Stimulated activated CD4-positive, alpha-beta T cell treated with anti-CD3 and anti-CD28 coated beads, Interleukin-1b, Interleukin-23, amount 100 ng/mL, for 48 hours (primary cell): ENCODE data around the gene PLCXD1.
"Not testable (repeated sequence)": the region's sequence is repeated elsewhere in the genome, so short reads cannot be mapped to it uniquely, and the experiment has no call there.

Source experiments
- DNase-seq: peaks from one replicate; pipeline ENCODE4 v3.0.0-alpha.2; 2020

Gene PLCXD1

DNA sequence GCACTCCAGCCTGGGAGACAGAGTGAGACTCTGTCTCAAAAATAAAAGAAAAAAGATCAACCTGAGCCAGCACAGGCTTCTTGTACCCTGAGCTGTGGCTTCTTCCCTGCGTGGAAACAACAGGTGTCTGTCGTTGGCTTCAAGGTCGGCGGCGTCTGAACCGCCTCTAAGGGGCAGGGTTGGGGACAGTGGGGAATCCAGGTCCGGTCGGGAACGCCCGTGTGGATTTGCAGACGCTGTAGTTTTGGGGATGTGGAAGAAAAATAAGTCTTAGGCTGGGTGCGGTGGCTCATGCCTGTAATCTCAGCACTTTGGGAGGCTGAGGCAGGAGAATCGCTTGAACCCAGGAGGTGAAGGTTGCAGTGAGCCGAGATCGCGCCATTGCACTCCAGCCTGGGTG is 17.2 kb upstream of the PLCXD1 start:
- DNase-seq, result not testable (repeated sequence)

DNA sequence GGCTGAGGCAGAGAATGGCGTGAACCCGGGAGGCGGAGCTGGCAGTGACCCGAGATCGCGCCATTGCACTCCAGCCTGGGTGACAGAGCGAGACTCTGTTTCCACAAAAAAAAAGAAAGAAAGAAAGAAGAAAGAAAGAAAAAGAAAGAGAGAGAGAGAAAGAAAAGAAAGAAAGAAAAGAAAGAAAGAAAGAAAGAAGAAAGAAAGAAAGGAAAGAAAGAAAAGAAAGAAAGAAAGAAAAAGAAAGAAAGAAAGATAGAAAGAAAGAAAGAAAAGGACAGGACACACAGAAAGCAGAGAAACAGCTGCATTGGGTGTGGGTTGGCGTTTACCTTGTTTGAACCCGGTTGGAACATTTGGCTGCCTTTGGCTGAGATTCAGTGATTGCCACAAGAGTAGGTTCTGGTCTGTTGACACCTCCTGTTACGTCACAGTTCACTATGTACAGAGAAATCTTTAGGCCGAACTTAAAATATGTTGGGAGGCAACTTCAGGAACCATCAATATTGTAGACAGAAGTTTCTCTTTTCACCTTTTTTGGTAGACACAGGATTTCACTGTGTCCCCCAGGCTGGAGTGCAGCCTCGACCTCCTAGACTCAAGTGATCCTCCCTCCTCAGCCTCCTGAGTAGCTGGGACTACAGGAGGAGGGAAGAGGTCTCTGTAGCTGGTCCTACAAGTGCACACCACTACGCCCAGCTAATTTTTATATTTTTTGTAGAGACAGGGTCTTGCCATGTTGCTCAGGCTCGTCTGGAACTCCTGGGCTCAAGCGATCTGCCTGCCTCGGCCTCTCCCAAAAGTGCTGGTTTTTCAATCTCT is 16.3 kb upstream of the PLCXD1 start:
- DNase-seq, result no peak

DNA sequence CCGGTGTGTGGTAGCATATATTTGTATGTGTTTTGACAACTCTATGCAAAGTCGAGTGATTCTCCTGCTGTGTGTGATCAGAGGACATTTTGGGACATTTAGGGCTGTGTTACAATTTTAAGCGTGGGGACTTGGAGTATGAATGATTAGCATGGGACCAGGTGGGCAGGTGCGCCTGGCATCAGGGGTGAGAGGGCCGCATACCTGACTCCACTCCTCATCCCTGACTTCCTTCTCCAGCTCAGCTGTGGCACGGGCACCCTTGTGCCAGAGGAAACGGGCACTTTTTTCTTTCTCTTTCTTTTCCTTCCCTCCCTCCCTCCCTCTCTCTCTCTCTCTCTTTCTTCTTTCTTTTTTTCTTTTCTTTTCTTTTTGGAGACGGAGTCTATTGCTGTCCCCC is 15.7 kb upstream of the PLCXD1 start:
- DNase-seq, result no peak

DNA sequence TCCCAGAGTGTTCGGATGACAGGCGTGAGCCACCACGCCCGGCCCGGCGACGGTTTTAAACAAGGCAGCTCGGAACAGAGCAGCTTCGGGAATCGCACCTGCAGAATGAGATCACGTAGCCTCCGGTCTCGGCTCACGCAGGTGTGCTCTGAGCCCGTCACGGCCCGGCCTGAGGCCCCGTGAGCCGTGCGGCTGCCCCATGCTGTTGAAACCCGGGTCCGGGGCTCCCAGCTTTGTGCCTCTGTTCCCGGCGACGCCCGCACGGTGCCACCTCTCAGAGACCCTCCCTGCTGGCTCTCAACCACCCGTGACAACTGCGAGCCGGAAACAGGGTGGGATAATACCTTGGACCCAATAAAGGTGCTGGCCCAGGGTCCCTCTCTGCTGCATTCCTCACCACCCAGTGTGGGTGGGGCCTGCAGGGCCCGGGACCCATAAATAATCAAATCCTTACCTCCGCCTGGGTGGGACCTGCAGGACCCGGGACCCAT is 13.4 kb upstream of the PLCXD1 start:
- DNase-seq, result no peak

DNA sequence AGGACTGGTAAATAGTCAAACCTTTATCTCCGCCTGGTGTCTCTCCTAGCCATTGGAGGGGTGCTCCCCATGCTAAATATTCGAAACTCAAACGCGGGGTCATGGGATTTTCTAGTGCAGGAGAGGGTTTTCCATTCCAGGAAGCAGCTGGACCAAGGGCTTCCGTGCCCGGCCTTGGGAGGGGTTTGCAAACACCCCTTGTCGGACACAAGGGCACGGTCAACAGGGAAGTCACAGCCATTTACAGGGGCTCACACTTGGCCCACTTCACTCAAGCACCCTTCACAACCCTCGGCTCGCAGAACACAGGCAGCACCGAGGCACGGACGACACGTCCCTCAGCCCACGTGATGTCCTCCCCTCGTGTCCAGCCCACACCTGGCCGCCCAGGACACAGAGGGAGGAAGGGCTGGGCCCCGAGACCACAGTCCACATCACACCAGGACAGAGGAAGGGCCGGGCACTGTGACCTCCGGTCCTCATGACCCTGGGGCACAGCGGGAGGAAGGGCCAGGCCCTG is 10.3 kb upstream of the PLCXD1 start:
- no peak for DNase-seq

DNA sequence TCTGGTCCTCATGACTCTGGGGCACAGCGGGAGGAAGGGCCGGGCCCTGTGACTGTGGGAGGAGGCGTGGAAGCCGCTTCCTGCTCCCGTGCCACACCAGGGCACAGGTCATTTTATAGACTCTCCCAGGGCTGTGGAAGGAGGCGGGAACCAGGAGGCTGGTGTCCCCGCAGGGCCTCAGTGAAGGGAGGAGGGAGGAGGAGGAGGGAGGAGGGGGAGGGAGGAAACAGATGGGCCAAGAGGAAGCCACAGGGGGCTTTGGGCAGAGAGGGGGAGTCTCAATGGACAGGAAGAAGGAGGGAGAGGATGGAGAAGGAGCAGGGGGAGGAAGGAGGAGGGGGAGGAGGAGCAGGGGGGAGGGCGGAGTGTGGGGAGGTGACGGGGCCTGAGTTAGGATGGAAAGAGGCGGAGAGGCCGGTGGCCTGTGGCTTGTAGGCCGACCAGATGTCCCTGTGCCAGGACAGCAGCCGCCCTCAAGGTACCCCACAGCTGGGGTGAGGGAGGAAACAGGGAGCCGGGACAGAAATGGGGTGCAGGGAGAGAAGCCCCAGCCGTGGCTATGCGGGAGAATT is 6.2 kb upstream of the PLCXD1 start:
- DNase-seq, result no peak

DNA sequence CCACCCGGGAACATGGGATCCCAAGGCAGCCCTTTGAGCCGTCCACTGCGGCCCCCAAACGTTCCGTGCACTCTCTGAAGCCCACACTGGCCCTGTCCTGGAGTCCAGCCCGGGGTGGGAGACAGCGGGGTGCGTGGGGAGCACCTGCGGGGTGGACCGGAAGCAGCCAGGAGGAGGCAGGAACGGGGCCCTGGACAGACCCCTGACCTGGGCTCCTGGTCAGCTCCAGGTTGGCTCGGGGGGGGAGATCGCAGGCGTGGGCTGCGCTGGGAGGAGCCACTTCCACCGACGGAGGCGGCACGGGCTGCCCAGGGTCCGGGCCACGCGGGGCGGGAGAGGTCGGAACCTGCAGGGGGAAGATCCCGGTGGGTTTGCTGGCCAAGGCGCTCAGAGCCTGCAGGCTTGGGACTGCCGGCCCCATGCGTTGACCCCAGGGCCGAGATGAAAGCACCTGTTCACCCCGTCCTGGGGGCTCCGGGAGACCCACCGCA is 5.7 kb upstream of the PLCXD1 start:
- DNase-seq, result no peak

DNA sequence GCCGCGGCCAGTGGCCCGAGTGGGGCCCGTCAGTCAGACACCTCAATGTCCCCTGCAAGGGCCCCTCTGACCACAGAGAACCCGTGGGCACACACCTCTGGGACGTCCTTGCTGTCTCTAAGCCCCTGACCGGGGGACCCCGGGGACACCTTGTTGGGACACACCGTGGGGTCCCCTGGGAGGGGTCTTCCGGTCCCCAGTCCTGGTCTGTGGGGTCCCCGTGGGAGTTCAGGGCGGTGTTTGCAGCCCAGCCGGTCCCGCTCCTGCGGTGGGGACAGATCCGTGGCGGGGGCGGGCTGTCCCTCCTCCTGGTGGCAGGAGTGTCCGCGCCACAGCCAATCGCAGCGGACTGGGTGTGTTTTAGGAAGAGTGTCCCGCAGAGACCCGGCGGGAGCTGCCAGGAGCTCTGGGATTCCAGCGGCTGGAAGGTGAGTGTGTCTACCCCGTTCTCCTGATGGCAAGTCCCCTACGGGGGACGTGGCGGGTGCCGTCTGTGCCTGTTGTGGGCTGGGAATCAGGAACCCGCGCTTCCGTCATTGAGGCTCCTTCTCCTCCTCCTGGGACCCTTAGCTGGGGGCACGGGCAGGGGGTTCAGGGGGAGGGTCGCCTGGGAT is 5.1 kb upstream of the PLCXD1 start:
- peak; percentile 41 for DNase-seq

DNA sequence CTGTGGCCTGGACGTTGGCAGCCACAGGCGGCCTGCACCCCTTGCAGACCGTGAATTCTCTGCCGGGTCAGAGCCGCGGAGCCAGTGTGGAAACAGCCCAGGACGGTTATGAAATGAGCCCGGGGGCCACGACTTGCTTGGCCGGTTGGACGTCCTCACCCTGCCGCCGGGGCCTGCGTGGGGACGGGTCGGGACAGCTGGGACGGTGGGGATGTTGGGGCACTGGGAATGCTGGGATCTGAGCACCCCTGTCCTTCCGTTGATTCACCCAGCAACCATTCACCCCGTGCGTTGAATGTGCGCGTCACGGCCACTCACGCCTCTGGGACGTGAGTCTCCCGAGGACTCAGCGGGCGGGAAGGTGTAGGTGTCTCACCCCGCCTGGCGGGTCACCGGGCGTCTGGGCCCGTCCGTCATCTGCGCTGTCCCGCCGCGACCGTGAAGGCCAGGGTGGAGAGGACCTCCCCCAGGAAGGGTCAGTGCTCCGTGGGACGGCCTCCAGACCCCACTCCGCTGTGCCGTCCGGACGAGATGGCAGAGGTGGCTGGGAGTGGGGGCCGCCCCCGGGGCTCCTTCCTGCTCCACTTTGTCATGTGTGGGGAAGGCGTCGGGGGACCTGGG is 4.5 kb upstream of the PLCXD1 start:
- peak; percentile 35 for DNase-seq

DNA sequence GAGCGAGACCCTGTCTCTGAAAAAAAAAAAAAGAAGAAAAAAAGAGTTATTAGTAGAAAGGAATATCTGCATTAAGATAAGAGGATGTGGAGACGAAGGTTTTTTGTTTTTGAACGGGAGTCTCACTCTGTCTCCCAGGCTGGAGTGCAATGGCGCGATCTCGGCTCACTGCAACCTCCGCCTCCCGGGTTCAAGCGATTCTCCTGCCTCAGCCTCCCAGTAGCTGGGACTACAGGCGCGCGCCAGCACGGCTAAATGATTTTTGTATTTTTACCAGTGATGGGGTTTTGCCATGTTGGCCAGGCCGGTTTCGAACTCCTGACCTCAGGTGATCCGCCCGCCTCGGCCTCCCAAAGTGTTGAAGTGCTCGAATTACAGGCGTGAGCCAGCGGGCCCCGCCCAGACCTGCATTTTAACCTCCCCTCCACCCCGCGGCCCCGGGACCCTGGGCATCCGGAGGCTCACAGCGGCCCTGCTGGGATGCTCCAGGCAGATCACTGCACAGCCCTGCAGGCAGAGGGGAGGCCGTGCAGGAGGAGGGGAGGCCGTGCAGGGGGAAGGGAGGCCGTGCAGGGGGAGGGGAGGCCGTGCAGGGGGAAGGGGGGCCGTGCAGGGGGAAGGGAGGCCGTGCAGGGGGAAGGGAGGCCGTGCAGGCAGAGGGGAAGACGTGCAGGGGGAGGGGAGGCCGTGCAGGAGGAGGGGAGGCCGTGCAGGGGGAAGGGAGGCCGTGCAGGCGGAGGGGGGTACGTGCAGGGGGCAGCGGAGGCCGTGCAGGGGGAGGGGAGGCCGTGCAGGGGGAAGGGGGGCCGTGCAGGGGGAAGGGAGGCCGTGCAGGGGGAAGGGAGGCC is 1.2 kb upstream of the PLCXD1 start:
- DNase-seq, result not testable (repeated sequence)

DNA sequence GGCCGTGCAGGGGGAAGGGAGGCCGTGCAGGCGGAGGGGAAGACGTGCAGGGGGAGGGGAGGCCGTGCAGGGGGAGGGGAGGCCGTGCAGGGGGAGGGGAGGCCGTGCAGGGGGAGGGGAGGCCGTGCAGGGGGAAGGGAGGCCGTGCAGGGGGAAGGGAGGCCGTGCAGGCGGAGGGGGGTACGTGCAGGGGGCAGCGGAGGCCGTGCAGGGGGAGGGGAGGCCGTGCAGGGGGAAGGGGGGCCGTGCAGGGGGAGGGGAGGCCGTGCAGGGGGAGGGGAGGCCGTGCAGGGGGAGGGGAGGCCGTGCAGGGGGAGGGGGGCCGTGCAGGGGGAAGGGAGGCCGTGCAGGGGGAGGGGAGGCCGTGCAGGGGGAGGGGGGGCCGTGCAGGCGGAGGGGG is 459 bp upstream of the PLCXD1 start:
- not testable (repeated sequence) for DNase-seq

DNA sequence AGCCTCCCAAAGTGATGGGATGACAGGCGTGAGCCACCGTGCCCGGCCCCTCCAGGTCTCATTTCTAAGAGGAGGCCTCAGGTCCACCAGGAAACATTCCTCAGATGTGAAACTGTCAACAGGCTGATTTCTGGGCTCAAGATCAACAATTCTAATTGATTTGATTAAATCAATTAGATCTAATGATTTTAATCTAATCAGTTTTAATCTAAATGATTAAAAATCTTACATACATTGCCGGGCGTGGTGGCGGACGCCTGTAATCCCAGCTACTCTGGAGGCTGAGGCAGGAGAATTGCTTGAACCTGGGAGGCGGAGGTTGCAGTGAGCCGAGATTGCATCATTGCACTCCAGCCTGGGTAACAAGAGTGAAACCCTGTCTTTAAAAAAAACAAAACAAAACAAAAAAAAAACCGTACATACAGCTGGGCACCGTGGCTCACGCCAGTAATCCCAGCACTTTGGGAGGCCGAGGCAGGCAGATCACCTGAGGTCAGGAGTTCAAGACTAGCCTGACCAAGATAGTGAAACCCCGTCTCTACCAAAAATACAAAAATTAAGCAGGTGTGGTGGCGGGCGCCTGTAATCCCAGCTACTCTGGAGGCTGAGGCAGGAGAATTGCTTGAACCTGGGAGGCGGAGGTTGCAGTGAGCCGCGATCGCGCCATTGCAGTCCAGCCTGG is 960 bp downstream of the PLCXD1 start:
- not testable (repeated sequence) for DNase-seq

DNA sequence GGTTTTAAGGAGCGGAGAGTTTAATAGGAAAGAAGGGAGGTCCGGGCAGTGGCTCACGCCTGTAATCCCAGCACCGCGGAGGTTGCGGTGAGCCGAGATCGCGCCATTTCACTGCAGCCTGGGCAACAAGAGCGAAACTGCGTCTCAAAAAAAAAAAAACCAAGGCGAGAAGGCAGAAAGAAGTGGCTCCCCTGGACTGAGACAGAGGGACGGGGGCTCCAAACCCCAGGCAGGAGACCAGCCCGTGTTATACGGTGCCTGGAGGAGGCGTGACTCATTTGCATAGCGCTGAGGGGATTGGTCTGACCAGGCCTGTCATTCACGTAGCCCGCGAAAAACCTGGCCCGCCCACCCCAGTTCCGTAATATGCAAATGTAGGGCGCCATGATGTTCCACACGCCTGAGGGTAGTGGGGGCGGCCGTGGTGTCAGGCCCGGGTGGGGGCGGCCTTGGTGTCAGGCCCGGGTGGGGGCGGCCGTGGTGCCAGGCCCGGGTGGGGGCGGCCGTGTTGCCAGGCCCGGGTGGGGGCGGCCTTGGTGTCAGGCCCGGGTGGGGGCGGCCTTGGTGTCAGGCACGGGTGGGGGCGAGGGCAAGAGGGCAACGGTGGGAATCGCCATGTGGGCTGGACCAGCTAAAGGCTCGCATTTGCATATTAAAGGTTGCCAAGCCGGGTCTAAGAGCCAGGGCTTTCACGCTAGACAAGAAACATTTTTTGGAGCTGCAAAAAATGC is 2.1 kb downstream of the PLCXD1 start:
- peak; percentile 93 for DNase-seq

DNA sequence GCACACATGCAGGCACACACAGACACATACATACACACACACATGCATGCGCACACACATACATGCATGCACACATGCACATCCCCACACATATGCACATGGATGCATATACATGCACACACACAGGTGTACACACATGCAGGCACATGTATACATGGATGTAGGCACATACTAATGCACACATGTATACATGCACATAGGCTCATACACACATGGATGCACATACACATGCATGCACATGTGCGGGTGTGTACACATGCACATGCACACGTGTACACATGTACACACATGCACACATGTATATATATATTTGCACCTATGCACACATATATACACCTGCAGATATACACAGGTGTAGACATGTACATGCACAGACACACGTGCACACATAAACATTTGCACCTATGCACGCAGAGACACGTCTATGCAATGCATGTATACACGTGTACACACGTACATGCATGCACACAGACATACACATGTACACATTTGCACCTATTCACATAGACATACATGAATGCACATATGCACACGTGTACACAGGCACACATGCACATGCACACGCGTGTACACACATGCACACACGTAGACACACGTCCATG is 4.0 kb downstream of the PLCXD1 start:
- no peak for DNase-seq

DNA sequence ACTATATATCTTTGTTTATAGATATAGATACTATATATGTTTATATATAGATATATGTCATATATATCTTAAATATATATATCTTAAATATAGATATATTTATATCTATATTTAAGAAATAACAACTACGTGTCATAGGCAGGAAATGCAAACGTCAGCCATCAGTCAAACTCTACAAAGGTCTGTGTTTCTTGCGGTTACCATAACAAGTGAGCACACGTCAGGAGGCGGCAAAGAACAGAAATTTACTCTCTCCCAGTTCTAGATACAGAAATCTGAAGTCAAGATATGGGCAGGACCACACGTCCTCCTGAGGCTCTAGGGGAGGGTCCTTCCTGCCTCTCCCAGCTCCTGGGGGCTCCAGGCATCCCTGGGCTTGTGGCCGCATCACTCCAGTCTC is 6.5 kb downstream of the PLCXD1 start:
- no peak for DNase-seq

DNA sequence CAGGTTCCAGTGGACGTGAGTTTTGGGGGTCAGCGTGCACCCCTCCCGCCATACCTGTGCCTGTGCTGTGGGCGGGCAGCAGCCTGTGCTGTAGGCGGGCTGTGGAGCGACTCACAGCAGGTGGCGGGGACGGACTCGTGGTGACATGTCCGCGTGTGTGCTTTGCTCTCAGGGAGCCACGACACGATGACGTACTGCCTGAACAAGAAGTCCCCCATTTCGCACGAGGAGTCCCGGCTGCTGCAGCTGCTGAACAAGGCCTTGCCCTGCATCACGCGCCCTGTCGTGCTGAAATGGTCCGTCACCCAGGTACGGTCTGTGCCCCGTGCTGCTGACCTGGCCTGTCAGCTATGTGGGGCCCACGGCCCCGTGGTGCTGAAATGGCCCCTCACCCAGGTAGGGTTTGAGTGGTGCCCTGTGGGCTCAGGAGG is 7.4 kb downstream of the PLCXD1 start:
- no peak for DNase-seq

DNA sequence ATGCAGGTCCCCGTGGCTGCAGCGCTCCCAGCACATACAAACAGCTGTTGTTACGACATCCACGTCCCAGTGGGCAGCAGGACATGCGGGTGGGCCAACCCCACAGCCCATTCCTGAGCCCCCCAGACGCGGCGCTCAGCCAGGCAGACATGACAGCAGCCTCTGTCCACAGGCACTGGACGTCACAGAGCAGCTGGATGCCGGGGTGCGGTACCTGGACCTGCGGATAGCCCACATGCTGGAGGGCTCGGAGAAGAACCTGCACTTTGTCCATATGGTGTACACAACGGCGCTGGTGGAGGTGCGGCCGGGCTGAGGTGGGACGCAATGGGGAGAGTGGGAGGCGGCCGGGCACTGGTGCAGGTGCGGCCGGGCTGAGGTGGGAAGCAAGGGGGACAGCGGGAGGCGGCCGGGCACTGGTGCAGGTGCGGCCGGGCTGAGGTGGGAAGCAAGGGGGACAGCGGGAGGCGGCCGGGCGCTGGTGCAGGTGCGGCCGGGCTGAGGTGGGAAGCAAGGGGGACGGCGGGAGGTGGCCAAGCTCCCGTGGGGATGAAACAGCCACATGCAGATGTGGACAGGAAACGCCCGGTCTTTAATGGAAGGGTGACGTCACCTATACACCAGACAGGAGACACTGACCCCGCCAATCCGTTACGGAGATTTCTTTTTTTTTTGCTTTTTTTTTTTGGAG is 9.4 kb downstream of the PLCXD1 start:
- DNase-seq, result no peak

DNA sequence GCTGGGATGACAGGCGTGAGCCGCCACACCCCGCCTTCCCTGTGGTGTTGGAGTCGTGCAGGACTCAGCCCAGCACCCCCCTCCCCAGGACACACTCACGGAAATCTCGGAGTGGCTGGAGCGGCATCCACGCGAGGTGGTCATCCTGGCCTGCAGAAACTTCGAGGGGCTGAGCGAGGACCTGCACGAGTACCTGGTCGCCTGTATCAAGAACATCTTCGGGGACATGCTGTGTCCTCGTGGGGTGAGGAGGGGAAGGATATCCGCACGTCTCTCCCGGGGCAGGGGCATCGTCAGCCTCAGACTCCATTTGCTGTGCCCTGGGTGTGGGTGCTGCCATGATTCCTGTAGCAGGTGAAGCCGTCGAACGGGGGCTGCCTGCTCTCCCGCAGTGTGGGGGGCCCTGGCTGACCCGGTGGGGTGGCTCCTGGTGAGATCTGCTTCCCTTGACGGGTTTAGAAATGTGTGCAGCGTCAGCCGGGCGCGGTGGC is 10.3 kb downstream of the PLCXD1 start:
- DNase-seq, result no peak
